Measurements from ENCODE around the gene POLE2.
"Not testable (repeated sequence)": the region's sequence is repeated elsewhere in the genome, so short reads cannot be mapped to it uniquely, and the experiment has no call there.

Gene POLE2

GRCh38 chr14:49659526-49660455, 28.2 kb downstream of the POLE2 start:
- Histone ChIP-seq H3K4me3 (ENCODE audit: low read length, poor library complexity, severe bottlenecking) (no peak overlapping the region), H3K36me3 (ENCODE audit: insufficient read depth, low read length) (peaks cover 19% of the 10 kb centered on the region; the same call in 1 of the 2 replicates), H3K9me3 (ENCODE audit: insufficient read depth, low read depth, low read length) (no peaks in the 10 kb centered on the region), H3K4me1 (ENCODE audit: insufficient read depth, low read length, poor library complexity, severe bottlenecking) (no peaks in the 10 kb centered on the region), H3K4me2 (ENCODE audit: low read depth, low read length, poor library complexity, severe bottlenecking) (no peak overlapping the region), H3F3A (ENCODE audit: low read depth) (no peaks in the 10 kb centered on the region), H3K79me2 (ENCODE audit: insufficient read depth, low read length) (no peaks in the 10 kb centered on the region), H2AFZ (ENCODE audit: low read length) (no peak overlapping the region), H3K9me2 (replicated peaks; ENCODE audit: low read depth, low read length) (no peaks in the 10 kb centered on the region), H3K27me3 (ENCODE audit: insufficient read depth, low read length, poor library complexity, severe bottlenecking) (no peaks in the 10 kb centered on the region), H3K9ac (ENCODE audit: low read depth, low read length, poor library complexity, severe bottlenecking) (no peak overlapping the region), H4K20me1 (ENCODE audit: insufficient read depth, low read length, poor library complexity, severe bottlenecking) (no peaks in the 10 kb centered on the region)
- TF ChIP-seq EZH2phosphoT487 (IDR thresholded peaks at IDR 0.05; ENCODE audit: borderline replicate concordance) (no peak), CTCF (conservative IDR thresholded peaks at IDR 0.05; ENCODE audit: low read length) (no peak)

GRCh38 chr14:49657500-49657899, 30.5 kb downstream of the POLE2 start:
- not testable (repeated sequence) for H3K9me2 ChIP-seq (replicated peaks; ENCODE audit: low read depth, low read length); H3K4me3 ChIP-seq (ENCODE audit: low read length, poor library complexity, severe bottlenecking); H3K27me3 ChIP-seq (ENCODE audit: insufficient read depth, low read length, poor library complexity, severe bottlenecking); H3K79me2 ChIP-seq (ENCODE audit: insufficient read depth, low read length); H2AFZ ChIP-seq (ENCODE audit: low read length); H3K9ac ChIP-seq (ENCODE audit: low read depth, low read length, poor library complexity, severe bottlenecking); H4K20me1 ChIP-seq (ENCODE audit: insufficient read depth, low read length, poor library complexity, severe bottlenecking); H3K4me1 ChIP-seq (ENCODE audit: insufficient read depth, low read length, poor library complexity, severe bottlenecking); H3K4me2 ChIP-seq (ENCODE audit: low read depth, low read length, poor library complexity, severe bottlenecking); H3K9me3 ChIP-seq (ENCODE audit: insufficient read depth, low read depth, low read length); H3F3A ChIP-seq (ENCODE audit: low read depth)
- peaks cover 24% of the 10 kb centered on the region; the same call in 1 of the 2 replicates for H3K36me3 ChIP-seq (ENCODE audit: insufficient read depth, low read length)

- H3K4me1 ChIP-seq (ENCODE audit: insufficient read depth, low read length, poor library complexity, severe bottlenecking) = no peaks in the 10 kb centered on the region
- H3F3A ChIP-seq (ENCODE audit: low read depth) = no peaks in the 10 kb centered on the region
- peaks cover 26% of the 10 kb centered on the region; the same call in 1 of the 2 replicates for H3K36me3 ChIP-seq (ENCODE audit: insufficient read depth, low read length)
- no peaks in the 10 kb centered on the region for H3K27me3 ChIP-seq (ENCODE audit: insufficient read depth, low read length, poor library complexity, severe bottlenecking)
- no peak overlapping the region for H3K9ac ChIP-seq (ENCODE audit: low read depth, low read length, poor library complexity, severe bottlenecking)
- no peak overlapping the region for H2AFZ ChIP-seq (ENCODE audit: low read length)
- TF ChIP-seq CTCF (conservative IDR thresholded peaks at IDR 0.05; ENCODE audit: low read length) = no peak
- TF ChIP-seq EZH2phosphoT487 (IDR thresholded peaks at IDR 0.05; ENCODE audit: borderline replicate concordance) = no peak
- H4K20me1 ChIP-seq (ENCODE audit: insufficient read depth, low read length, poor library complexity, severe bottlenecking) = no peaks in the 10 kb centered on the region
- no peaks in the 10 kb centered on the region for H3K9me3 ChIP-seq (ENCODE audit: insufficient read depth, low read depth, low read length)
- H3K4me3 ChIP-seq (ENCODE audit: low read length, poor library complexity, severe bottlenecking) = no peak overlapping the region
- H3K9me2 ChIP-seq (replicated peaks; ENCODE audit: low read depth, low read length) = no peaks in the 10 kb centered on the region
- no peaks in the 10 kb centered on the region for H3K79me2 ChIP-seq (ENCODE audit: insufficient read depth, low read length)
- H3K4me2 ChIP-seq (ENCODE audit: low read depth, low read length, poor library complexity, severe bottlenecking) = no peak overlapping the region
These were observed 33.5 kb downstream of the POLE2 start for GRCh38 chr14:49654511-49654910.

Measured in Loucy (cell line).